GOT3 (cell line): ENCODE measurements around the gene DXO.
"Not testable (repeated sequence)": the region's sequence is repeated elsewhere in the genome, so short reads cannot be mapped to it uniquely, and the experiment has no call there.

Experiments
- DNase-seq: peaks from one replicate; lab custom pipeline; 2025; ENCODE audit warnings: mixed read lengths; lab: John Stamatoyannopoulos, UW

Gene DXO

GRCh38 chr6:31980195-31980876 is 8.4 kb upstream of the DXO start:
- not testable (repeated sequence) for DNase-seq

GRCh38 chr6:31979238-31979898 is 7.4 kb upstream of the DXO start:
- no peak for DNase-seq

GRCh38 chr6:31978831-31979230 is 6.9 kb upstream of the DXO start:
- no peak for DNase-seq

GRCh38 chr6:31977816-31978431 is 6.0 kb upstream of the DXO start:
- no peak for DNase-seq

GRCh38 chr6:31976065-31976464 is 4.1 kb upstream of the DXO start:
- not testable (repeated sequence) for DNase-seq

GRCh38 chr6:31972709-31973350 is 892 bp upstream of the DXO start:
- no peak for DNase-seq

GRCh38 chr6:31971279-31971992 is 502 bp downstream of the DXO start:
- no peak for DNase-seq

- no peak for DNase-seq
These were observed 1.2 kb downstream of the DXO start for GRCh38 chr6:31970604-31971271.

- no peak for DNase-seq
These were observed 2.0 kb downstream of the DXO start for GRCh38 chr6:31969712-31970603.

- no peak for DNase-seq
These were observed 2.9 kb downstream of the DXO start for GRCh38 chr6:31968791-31969711.

GRCh38 chr6:31968326-31968725 is 3.6 kb downstream of the DXO start:
- DNase-seq: no peak

- no peak for DNase-seq
These were observed 4.0 kb downstream of the DXO start for GRCh38 chr6:31967926-31968320.

GRCh38 chr6:31966997-31967925 is 4.7 kb downstream of the DXO start:
- no peak for DNase-seq

- DNase-seq: no peak
These were observed 5.4 kb downstream of the DXO start for GRCh38 chr6:31966506-31966905.

GRCh38 chr6:31965700-31966099 is 6.2 kb downstream of the DXO start:
- DNase-seq: no peak

- no peak for DNase-seq
These were observed 8.0 kb downstream of the DXO start for GRCh38 chr6:31963921-31964320.

- DNase-seq: no peak
These were observed 10.3 kb downstream of the DXO start for GRCh38 chr6:31961616-31962015.
